GM12878 (cell line): ENCODE results near the gene HENMT1. TPM values are rescaled to one million over a fixed set of nuclear protein-coding genes. Genes with fewer than 3 reads are reported as not detected.

ENCODE experiments used
- ATAC-seq: fragments of 200-7000 bp; cut with Tn5 transposase; 3 replicates; pipeline ENCODE4 v1.9.1; 2020; ENCODE audit warnings: mild to moderate bottlenecking, moderate library complexity
- BruUV-seq: library from RNA; stranded (reverse); fragments of 400-500 nt; replicated peaks from 2 replicates; lab custom pipeline; 2021; lab: Mats Ljungman, UMichigan
- CTCF ChIA-PET: fragments of 300-600 bp; sonication (Branson Sonifier 250); formaldehyde crosslinking; extraction: SDS; loops from one replicate; lab custom pipeline; 2021; ENCODE audit warnings: inconsistent platforms; lab: Yijun Ruan, JAX
- POLR2A ChIA-PET: fragments of 350-600 bp; formaldehyde crosslinking; extraction: SDS; loops from one replicate; lab custom pipeline; 2021; ENCODE audit warnings: inconsistent platforms; lab: Charles Lee
- RAD21 ChIA-PET: fragments of 300-600 bp; sonication (Branson Sonifier 250); formaldehyde crosslinking; loops from one replicate; lab custom pipeline; 2023; ENCODE audit warnings: antibody characterized with exemption; ENCODE audit not compliant: unreplicated experiment; lab: Charles Lee
- SMC1A ChIA-PET: fragments of 300-600 bp; sonication (Branson Sonifier 250); formaldehyde crosslinking; loops from one replicate; lab custom pipeline; 2023; ENCODE audit not compliant: unreplicated experiment, uncharacterized antibody; lab: Charles Lee
- DNase-seq: peaks from one replicate; pipeline ENCODE4 v3.0.0-alpha.2; 2011; ENCODE audit warnings: low read depth, low spot score
- FAIRE-seq: peaks from 3 replicates; lab custom pipeline; 2011; peaks lifted over from hg19 to GRCh38; lab: Jason Lieb, UNC
- H2AFZ ChIP-seq: 2 replicates; pipeline ENCODE4 v1.6.0; 2011; ENCODE audit warnings: low read depth, low read length, control low read depth; ENCODE audit not compliant: control insufficient read depth
- H3K27ac ChIP-seq: 2 replicates; pipeline ENCODE4 v1.5.1; 2011; ENCODE audit warnings: control low read depth; ENCODE audit not compliant: control insufficient read depth, insufficient read depth
- H3K27me3 ChIP-seq, 2 experiments: replicated peaks in 1 of 2; 2 replicates each; pipeline versions ENCODE4 v1.6.0 to v1.6.1; 2011; ENCODE audit warnings: low read length in 1 of 2; ENCODE audit not compliant: control insufficient read depth in 2 of 2, insufficient read depth in 2 of 2
- H3K36me3 ChIP-seq, 2 experiments: 2 replicates each; pipeline ENCODE4 v1.5.1; 2011; ENCODE audit warnings: low read length in 1 of 2; ENCODE audit not compliant: control insufficient read depth in 2 of 2, insufficient read depth in 2 of 2
- H3K4me1 ChIP-seq: 2 replicates; pipeline ENCODE4 v1.6.1; 2011; ENCODE audit warnings: mild to moderate bottlenecking, low read length, moderate library complexity, mixed read lengths; ENCODE audit not compliant: control insufficient read depth, insufficient read depth
- H3K4me2 ChIP-seq: 2 replicates; pipeline ENCODE4 v1.6.0; 2011; ENCODE audit warnings: control low read depth; ENCODE audit not compliant: control insufficient read depth, insufficient read depth
- H3K4me3 ChIP-seq: fragments of 200-600 bp; sonication (generic); 2 replicates; pipeline ENCODE4 v1.5.1; 2016
- H3K79me2 ChIP-seq: 2 replicates; pipeline ENCODE4 v1.6.0; 2011; ENCODE audit warnings: low read length; ENCODE audit not compliant: control insufficient read depth, insufficient read depth
- H3K9ac ChIP-seq: 2 replicates; pipeline ENCODE4 v1.8.0; 2011; ENCODE audit warnings: low read length, control low read depth, mixed read lengths; ENCODE audit not compliant: control insufficient read depth, insufficient read depth
- H3K9me3 ChIP-seq: replicated peaks from 3 replicates; pipeline ENCODE4 v1.5.1; 2011; ENCODE audit warnings: mild to moderate bottlenecking, low read length; ENCODE audit not compliant: control insufficient read depth, insufficient read depth
- H4K20me1 ChIP-seq: 2 replicates; pipeline ENCODE4 v1.6.0; 2011; ENCODE audit not compliant: control insufficient read depth, insufficient read depth
- CEBPB ChIP-seq, 2 experiments: fragments of 150-350 bp in 1 of 2; IDR thresholded peaks; 2 replicates each; pipeline ENCODE4 v1.6.1; 2012 to 2014; ENCODE audit warnings: low read depth in 2 of 2, low read length in 2 of 2, borderline replicate concordance in 1 of 2, inconsistent platforms in 1 of 2
- CHD1 ChIP-seq: IDR thresholded peaks from 2 replicates; pipeline ENCODE4 v1.6.1; 2012; ENCODE audit warnings: low read depth, low read length, improper control_type of control experiment
- ETV6 ChIP-seq, 2 experiments: fragments of 450-650 bp in 1 of 2; IDR thresholded peaks in 1 of 2; conservative IDR thresholded peaks in 1 of 2; 2 replicates each; pipeline ENCODE4 v1.6.1; 2014; ENCODE audit warnings: antibody characterized with exemption in 1 of 2, borderline replicate concordance in 1 of 2, low read depth in 1 of 2, mild to moderate bottlenecking in 1 of 2, moderate library complexity in 1 of 2
- HDAC6 ChIP-seq: fragments of 200-600 bp; sonication (generic); IDR thresholded peaks from one replicate; pipeline ENCODE4 v1.8.0; 2017; ENCODE audit warnings: antibody characterized with exemption; ENCODE audit not compliant: unreplicated experiment
- RAD21 ChIP-seq: IDR thresholded peaks from 2 replicates; pipeline ENCODE4 v1.6.1; 2011; ENCODE audit warnings: mild to moderate bottlenecking, low read depth, low read length, moderate library complexity; ENCODE audit not compliant: insufficient read depth
- RUNX3 ChIP-seq: IDR thresholded peaks from 2 replicates; pipeline ENCODE4 v1.6.1; 2012; ENCODE audit warnings: low read length, inconsistent platforms
- SMC3 ChIP-seq: IDR thresholded peaks from 2 replicates; pipeline ENCODE4 v1.6.1; 2011; ENCODE audit warnings: low read length, improper control_type of control experiment, borderline replicate concordance
- ZBED1 ChIP-seq: IDR thresholded peaks from 2 replicates; pipeline ENCODE4 v1.6.1; 2016; ENCODE audit warnings: borderline replicate concordance
- ZNF274 ChIP-seq: IDR thresholded peaks from one replicate; pipeline ENCODE4 v1.8.0; 2011; ENCODE audit not compliant: insufficient read length, insufficient read depth
- WGBS: methylation state at CpG from one replicate; pipeline ENCODE4 v1.1.6; 2016; ENCODE audit warnings: low lambda C conversion rate; ENCODE audit not compliant: insufficient replicate concordance, insufficient coverage; ENCODE audit errors: missing lambda C conversion rate; 5-methylcytosine and 5-hydroxymethylcytosine counted together
- in situ Hi-C: fragments of 300-500 bp; cut with MboI; formaldehyde crosslinking; loops from 9 replicates; pipeline ENCODE4 v1.14.3; 2018; ENCODE audit warnings: mixed read lengths
- intact Hi-C: fragments of 100-400 bp; cut with micrococcal nuclease; formaldehyde crosslinking; loops from one replicate; pipeline ENCODE4 v1.14.2; 2022; ENCODE audit not compliant: unreplicated experiment
- polyA plus RNA-seq, 11 experiments: library from polyadenylated mRNA; depleted of rRNA in 4 of 11; unstranded in 6 of 11; stranded (reverse) in 5 of 11; fragments of >200 nt; fragmentation: Nextera tagmentation in 4 of 11; fragmentation: Illumina TruSeq in 1 of 11; extraction: Ambion mirVana in 4 of 11; extraction: Trizol in 1 of 11; gene quantifications; 1 replicate in 1 of 11; 2 replicates in 10 of 11; pipeline versions ENCODE4 v1.2.1 to v1.2.3, GENCODE V29; 2011 to 2016; ENCODE audit warnings: inconsistent platforms in 2 of 11, missing spikeins in 2 of 11, low read depth in 1 of 11
- total RNA-seq, 4 experiments: library from RNA; depleted of rRNA in 3 of 4; stranded (reverse); fragments of >200 nt in 3 of 4; fragmentation: Illumina TruSeq in 1 of 4; extraction: Trizol in 1 of 4; gene quantifications; 2 replicates each; pipeline versions ENCODE4 v1.2.1 to v1.2.3, GENCODE V29; 2013 to 2021
- TF ChIP-seq, protein P1 (sequence below): IDR thresholded peaks from 2 replicates; pipeline ENCODE4 v1.6.1; 2012; ENCODE audit warnings: mild to moderate bottlenecking, low read depth, low read length
- TF ChIP-seq, protein P2 (sequence below): IDR thresholded peaks from 2 replicates; pipeline ENCODE4 v1.6.1; 2012; ENCODE audit warnings: low read depth, low read length, improper control_type of control experiment
- TF ChIP-seq, protein P3 (sequence below): IDR thresholded peaks from 2 replicates; pipeline ENCODE4 v1.6.1; 2011; ENCODE audit warnings: low read depth, mild to moderate bottlenecking, low read length, moderate library complexity, borderline replicate concordance; ENCODE audit errors: extremely low read depth
- TF ChIP-seq, protein P4 (sequence below): fragments of 450-650 bp; formaldehyde crosslinking; IDR thresholded peaks from 2 replicates; pipeline ENCODE4 v1.4.0; 2022; ENCODE audit warnings: mild to moderate bottlenecking, moderate library complexity

HENMT1 gene
- total and polyA plus RNA-seq, 10 of the 15 experiments (the other 5 are each of a cell fraction or from before 2014, with no cell fraction given): 4.4 to 15.6 (median 10.4) TPM

DNA sequence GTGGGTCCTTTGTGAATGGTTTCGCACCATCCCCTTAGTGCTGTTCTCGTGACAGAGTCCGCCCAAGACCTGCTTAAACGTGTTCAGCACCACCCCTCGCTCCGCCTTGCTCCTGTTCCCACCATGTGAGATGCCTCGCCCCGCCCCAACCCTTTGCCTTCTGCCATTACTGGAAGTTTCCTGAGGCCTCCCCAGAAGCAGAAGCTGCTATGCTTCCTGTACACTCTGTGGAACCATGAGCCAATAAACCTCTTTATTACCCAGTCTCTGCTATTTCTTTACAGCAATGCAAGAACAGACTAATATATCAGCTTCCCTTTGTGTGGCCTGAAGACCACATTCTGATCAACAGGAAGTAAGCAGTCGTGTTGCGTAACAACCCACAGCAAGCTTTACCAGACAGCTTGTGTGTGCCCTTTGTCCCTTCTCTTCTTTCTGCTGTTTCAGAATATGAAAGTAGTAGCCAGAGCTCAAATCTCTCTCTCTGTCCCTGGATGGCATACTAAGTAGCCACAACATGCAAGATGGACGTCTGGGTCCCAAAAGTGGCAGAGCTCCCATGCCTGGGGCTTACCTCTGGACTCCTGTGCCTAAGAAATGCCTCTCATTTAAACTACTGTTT is 14.1 kb downstream of the HENMT1 start:
- no TSS peak for BruUV-seq
- Histone ChIP-seq H3K9ac (no peak overlapping the region), H2AFZ (peak overlapping the region; percentile 77), H3K4me3 (no peak overlapping the region), H3K27me3 (no peaks in the 10 kb centered on the region), H3K4me1 (peaks cover 3% of the 10 kb centered on the region; the same call in 1 of the 2 replicates), H3K9me3 (no peaks in the 10 kb centered on the region), H3K4me2 (no peak overlapping the region), H3K79me2 (no peaks in the 10 kb centered on the region), H4K20me1 (no peaks in the 10 kb centered on the region), H3K36me3 (no peaks in the 10 kb centered on the region), H3K27ac (no peak overlapping the region)
- SMC1A ChIA-PET: interaction anchor here (1.1 to 1.9 kb wide), 6 partner anchors 13 to 139 kb away, joined by 3 to 7 read pairs (median 4); partner anchors contain the start of gene PRPF38B
- DNase-seq: no peak
- CTCF ChIA-PET: interaction anchor here (0.7 to 2.4 kb wide), 7 partner anchors 21 to 134 kb away, joined by 3 to 7 read pairs (median 3); no protein-coding TSS in a partner anchor
- WGBS: 82% methylated on average over 11 of the region's 11 CpGs
- POLR2A ChIA-PET: interaction anchor here (0.6 to 1.7 kb wide), 3 partner anchors 45 to 435 kb away, joined by 3 to 4 read pairs (median 3); partner anchors contain the start of genes EEIG2 and PRPF38B
- ATAC-seq: peak; percentile 68
- RAD21 ChIA-PET: interaction anchor here (0.7 to 2.0 kb wide), 3 partner anchors 45 to 137 kb away, joined by 3 to 4 read pairs (median 3); partner anchors contain the start of gene PRPF38B
- intact Hi-C loops (no loop called here), in situ Hi-C loops (loop anchor here (5.0 kb wide), 1 partner anchor 79 kb away; no protein-coding TSS in a partner anchor)
- TF ChIP-seq, protein P1, sequence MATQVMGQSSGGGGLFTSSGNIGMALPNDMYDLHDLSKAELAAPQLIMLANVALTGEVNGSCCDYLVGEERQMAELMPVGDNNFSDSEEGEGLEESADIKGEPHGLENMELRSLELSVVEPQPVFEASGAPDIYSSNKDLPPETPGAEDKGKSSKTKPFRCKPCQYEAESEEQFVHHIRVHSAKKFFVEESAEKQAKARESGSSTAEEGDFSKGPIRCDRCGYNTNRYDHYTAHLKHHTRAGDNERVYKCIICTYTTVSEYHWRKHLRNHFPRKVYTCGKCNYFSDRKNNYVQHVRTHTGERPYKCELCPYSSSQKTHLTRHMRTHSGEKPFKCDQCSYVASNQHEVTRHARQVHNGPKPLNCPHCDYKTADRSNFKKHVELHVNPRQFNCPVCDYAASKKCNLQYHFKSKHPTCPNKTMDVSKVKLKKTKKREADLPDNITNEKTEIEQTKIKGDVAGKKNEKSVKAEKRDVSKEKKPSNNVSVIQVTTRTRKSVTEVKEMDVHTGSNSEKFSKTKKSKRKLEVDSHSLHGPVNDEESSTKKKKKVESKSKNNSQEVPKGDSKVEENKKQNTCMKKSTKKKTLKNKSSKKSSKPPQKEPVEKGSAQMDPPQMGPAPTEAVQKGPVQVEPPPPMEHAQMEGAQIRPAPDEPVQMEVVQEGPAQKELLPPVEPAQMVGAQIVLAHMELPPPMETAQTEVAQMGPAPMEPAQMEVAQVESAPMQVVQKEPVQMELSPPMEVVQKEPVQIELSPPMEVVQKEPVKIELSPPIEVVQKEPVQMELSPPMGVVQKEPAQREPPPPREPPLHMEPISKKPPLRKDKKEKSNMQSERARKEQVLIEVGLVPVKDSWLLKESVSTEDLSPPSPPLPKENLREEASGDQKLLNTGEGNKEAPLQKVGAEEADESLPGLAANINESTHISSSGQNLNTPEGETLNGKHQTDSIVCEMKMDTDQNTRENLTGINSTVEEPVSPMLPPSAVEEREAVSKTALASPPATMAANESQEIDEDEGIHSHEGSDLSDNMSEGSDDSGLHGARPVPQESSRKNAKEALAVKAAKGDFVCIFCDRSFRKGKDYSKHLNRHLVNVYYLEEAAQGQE: no peak
- TF ChIP-seq, protein P2, sequence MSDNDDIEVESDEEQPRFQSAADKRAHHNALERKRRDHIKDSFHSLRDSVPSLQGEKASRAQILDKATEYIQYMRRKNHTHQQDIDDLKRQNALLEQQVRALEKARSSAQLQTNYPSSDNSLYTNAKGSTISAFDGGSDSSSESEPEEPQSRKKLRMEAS: no peak
- no peak for TF ChIP-seq SMC3
- no peak for TF ChIP-seq ZNF274
- TF ChIP-seq, protein P3, sequence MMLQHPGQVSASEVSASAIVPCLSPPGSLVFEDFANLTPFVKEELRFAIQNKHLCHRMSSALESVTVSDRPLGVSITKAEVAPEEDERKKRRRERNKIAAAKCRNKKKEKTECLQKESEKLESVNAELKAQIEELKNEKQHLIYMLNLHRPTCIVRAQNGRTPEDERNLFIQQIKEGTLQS: no peak
- TF ChIP-seq HDAC6: no peak
- TF ChIP-seq, protein P4, sequence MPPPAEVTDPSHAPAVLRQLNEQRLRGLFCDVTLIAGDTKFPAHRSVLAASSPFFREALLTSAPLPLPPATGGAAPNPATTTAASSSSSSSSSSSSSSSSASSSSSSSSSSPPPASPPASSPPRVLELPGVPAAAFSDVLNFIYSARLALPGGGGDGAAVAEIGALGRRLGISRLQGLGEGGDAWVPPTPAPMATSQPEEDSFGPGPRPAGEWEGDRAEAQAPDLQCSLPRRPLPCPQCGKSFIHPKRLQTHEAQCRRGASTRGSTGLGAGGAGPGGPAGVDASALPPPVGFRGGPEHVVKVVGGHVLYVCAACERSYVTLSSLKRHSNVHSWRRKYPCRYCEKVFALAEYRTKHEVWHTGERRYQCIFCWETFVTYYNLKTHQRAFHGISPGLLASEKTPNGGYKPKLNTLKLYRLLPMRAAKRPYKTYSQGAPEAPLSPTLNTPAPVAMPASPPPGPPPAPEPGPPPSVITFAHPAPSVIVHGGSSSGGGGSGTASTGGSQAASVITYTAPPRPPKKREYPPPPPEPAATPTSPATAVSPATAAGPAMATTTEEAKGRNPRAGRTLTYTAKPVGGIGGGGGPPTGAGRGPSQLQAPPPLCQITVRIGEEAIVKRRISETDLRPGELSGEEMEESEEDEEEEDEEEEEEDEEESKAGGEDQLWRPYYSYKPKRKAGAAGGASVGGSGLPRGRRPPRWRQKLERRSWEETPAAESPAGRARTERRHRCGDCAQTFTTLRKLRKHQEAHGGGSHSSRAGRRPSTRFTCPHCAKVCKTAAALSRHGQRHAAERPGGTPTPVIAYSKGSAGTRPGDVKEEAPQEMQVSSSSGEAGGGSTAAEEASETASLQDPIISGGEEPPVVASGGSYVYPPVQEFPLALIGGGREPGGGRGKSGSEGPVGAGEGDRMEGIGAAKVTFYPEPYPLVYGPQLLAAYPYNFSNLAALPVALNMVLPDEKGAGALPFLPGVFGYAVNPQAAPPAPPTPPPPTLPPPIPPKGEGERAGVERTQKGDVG: no peak
- TF ChIP-seq RUNX3: peak; percentile 44; the same call in 1 of the 2 replicates
- TF ChIP-seq CEBPB (IDR thresholded peaks at IDR 0.05; ENCODE audit: borderline replicate concordance in 1 of 2, low read depth in 2 of 2, low read length in 2 of 2): peak in 1 of 2 experiments; percentile 82; a peak in 2 of 4 replicates
- no peak for TF ChIP-seq ETV6 (conservative IDR thresholded peaks at IDR 0.05 in 1 of 2, IDR thresholded peaks at IDR 0.05 in 1 of 2; ENCODE audit: borderline replicate concordance in 1 of 2, low read depth in 1 of 2)
- TF ChIP-seq CHD1: no peak
- TF ChIP-seq ZBED1: no peak
- no peak for TF ChIP-seq RAD21
- FAIRE-seq: no peak
